ENCODE data around the gene POU2F1.

The POU2F1 gene

DNA sequence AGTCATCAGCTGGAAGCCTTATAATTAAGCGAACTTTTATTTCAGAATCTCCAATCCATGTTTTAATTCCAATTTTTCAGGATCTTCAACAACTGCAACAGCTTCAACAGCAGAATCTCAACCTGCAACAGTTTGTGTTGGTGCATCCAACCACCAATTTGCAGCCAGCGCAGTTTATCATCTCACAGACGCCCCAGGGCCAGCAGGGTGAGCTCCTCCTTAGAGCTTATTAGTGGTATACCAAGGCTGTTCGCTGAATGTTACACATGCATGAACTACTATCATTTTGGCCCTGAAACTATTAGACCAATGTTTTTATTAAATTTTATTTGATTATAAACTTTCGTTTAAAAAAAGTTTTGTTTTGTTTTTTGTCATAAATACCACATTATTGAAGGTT, 155.3 kb downstream of the POU2F1 start:
- no peak for DNase-seq

DNA sequence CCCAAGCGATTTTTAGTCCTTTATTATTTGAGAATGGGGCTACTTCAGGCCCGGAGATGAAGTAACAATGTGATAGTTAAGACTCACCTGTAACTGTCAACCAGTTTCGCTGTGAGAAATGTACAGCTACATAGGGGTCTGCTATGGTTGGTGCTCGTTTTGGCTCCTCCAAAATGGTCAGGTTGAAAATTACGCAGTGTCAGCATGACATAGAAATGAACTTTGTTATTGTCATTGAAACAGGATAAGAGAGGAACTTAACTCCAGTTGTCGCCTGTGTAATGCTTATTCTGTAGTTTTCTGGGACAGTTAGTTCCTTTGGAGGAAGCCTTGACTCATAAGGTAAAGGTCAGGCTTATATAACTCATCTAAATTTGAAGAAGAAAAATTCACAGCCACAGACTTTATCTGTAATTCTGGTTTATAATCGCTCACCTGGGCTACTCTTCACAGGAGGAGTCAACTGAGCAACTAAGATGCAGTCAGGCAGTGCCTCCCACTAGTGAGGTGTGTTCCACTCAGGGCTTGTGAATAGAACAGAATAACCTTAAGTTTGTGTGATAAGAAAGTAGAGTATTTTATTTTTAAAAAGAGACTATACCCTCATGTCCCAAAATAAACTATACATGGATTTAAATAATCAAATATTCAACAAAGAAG, 166.7 kb downstream of the POU2F1 start:
- DNase-seq: no peak

DNA sequence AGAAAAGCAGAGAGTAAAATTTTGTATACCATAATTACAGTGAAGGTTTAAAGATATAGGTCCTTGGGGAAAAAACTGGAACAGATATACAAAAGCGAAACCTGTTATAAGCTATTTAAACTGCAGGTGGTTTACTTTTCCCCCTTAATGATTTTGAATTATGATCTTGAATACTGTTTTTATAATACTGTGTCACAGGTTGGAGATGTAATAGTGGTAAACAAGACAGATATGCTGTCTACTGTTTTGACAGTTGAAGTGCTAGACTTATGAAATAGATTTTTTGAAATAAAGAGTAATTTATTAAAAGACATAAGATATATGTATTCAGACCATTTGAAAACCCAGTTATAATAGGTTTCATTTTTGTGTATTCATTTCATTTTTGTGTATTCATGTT, 168.3 kb downstream of the POU2F1 start:
- no peak for DNase-seq

DNA sequence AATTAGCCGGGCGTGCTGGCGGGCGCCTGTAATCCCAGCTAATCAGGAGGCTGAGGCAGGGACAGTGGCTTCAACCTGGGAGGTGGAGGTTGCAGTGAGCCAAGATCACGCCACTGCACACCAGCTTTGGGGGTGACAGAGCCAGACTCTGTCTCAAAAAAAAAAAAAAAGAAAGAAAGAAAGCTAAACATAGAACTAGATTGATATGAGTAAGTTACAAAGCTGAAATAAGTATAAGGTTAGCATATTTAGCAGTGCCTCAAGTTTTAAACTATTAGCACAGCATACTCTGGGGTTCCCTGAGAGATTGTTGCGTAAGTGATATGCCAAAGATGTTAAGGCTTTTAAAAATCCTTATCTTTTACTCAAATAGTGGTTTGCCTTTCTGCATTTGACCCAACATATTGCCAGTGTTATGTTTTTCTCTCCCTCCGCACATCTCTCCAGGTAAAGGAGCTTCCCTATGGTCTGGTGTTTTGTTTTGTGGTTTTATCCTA, 171.6 kb downstream of the POU2F1 start:
- DNase-seq: no peak

DNA sequence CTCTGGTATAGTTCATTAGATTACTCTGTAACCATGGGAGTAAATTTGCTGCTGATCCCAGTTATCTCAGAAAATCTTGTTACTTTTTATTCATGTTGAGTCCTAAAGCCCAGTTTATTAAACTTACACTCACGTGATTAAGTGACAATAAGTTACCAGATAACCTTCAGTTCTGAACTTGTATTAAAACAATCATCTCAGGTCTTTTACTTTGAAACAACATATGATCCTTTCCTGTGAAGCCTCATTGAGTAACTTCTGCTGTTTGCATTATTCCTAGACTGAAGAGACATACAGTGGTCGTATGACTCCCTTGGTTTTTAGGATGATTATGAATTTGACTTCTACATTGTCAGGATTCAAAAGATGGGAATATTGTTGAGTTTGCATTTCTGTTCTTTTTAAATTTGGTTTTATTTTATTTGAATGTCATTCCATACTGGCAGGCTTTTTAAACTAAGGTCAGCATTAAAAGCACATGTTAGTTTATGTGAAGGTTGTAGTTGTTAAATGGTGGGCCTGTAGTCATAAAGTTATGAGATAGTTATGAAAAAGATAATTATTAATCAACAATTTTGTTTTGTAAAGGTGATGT, 179.8 kb downstream of the POU2F1 start:
- DNase-seq: no peak

DNA sequence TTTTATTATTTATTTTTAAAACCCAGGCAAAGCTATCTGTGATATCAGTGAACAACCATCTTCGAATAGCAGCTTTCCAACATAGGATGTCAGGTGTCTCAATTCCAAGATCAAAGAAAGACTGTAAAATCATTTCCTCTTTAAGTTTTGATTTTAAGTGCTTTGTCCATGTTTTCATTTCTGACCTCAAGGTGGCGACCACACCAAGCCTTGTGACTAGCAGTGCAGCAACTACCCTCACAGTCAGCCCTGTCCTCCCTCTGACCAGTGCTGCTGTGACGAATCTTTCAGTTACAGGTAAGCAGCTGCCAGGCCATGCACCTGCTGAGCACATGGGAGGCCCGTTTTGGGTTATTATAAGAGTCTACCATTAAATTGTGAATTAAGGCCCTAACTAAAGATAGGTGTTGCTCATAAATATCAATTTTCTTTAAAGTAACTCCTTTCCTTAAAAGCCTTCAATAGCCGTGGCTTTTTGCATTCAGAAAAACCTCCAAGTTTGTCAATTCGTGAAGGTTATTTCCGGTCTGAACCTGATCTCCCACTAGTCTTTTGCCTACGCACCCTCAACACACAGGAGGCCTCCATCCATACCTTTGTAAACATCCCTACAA, 180.7 kb downstream of the POU2F1 start:
- DNase-seq: peak in 1 of 2 experiments; percentile 40

DNA sequence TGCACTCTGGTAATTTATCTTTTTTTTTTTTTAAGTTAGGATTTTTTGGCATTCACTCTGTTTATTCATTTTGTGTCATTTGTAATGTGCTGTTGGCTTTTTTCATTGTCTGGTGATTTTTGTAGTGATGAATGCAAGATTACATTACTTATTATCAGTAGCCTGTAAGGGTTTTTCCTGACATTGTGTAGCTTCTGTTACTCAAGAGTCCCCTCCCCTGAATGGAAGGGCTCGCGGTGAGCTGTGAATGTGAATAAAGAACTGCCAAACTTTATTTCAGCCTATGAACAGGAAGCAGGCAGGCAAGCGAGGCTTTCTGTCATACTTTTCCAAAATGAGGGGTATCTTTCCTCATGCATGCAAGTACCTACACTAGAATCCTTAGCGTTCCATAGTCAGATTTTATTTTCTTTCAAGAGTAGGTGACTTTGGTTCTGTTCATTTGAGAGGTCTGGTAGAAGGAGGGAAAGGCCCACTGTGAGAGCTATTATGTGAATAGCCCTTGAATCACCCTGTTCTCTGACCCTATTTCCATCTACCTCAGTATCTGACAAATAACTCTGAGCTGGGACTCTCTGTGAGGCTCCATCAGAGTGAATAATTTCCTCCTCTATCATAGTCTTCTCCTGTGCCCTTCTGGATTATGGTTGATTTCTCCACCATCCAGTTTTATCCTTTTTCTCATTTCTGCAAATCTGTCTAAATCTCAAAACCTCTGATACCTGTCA, 183.6 kb downstream of the POU2F1 start:
- no peak for DNase-seq

DNA sequence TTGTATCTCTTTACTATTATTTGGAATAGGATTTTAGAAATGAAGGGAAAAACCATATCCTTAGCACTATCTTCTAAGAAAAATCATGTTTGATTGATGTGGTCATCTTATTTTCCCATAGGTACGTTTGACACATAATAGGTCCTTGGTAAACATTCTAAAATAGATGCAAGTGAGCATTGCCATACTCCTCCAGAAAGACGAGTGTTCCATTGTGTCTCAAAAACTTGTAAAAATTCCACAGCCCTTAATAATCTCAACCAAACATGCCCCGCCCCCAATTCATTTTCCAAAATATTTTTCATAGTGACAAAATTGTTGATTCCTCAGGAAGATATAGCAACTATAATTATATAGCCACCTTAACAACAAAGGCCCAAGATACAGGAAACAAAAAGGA, 184.2 kb downstream of the POU2F1 start:
- DNase-seq: no peak

DNA sequence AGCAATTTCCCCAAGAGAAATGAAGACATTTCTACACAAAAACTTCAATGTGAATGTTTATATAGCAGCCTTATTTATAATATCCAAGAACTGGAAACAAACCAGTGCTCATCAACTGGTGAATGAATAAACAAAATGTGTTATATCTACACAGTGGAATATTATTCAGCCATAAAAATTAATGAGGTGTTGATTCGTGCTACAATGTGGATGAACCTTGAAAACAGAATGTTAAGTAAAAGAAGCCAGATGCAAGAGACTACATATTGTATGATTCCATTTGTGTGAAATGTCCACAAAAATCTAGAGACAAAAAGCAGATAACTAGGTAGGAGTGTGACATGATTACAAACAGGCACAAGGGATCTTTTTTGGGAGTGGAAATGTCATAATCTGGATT, 187.7 kb downstream of the POU2F1 start:
- no peak for DNase-seq

DNA sequence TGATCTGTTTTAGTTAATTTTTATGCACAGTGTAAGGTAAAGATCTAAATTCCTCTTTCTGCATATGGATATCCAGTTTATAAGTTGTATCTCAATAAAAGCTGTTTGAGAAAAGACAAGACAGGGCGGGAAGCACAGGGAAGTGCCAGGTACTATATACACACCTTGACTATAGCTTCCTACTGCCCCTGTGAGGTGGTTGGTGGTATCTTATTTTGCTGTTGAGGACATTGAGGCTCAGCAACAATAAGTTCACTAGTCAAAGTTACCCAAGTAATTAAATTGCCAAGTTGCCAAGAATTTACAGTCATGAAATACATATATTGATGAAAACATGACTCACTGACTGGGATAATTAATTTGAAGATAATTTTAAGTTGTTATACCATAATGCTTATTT, 188.5 kb downstream of the POU2F1 start:
- no peak for DNase-seq

DNA sequence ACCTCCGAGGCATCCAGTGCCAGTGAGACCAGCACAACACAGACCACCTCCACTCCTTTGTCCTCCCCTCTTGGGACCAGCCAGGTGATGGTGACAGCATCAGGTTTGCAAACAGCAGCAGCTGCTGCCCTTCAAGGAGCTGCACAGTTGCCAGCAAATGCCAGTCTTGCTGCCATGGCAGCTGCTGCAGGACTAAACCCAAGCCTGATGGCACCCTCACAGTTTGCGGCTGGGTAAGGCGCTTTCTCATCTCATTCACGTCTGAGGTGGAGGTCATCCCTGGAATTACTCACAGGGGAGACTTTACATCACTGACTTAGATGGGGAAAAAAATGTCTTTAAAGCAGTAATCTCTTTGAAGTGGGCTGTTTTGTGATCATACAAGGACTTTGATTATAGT, 191.4 kb downstream of the POU2F1 start:
- DNase-seq: no peak

DNA sequence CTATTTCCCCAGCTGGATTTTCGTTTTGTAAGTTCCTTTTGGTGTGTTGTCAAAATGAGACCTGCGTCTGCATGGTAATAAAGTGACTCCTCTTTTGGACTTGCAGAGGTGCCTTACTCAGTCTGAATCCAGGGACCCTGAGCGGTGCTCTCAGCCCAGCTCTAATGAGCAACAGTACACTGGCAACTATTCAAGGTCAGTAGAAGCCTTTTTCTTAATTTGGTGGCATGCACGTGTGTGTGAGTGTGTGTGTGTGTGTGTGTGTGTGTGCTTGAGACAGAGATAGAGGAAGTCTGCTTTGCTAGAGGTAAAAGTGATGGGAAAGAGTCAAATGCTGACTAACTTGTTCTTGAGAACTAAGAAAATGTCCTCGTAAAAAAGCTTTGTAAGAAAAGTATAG, 192.2 kb downstream of the POU2F1 start:
- no peak for DNase-seq

DNA sequence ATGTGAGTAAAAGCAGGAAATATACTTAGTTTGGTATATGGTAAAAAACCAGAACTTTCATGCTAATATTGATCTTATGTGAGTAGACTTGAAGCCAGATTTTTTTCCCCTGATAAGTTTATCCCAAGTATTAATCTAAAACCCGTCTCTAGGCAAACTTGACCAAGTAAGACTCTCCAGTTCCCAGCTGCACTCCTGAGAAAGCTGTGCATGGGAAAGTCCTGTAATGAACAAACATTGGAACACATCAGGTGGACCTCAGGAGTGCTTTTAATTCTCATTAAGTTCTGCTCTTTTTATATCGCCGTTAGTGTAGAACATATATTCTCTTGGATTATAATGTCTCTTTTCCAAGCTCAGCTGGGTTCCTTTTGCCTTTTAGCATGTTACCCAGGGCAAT, 192.6 kb downstream of the POU2F1 start:
- DNase-seq: no peak

DNA sequence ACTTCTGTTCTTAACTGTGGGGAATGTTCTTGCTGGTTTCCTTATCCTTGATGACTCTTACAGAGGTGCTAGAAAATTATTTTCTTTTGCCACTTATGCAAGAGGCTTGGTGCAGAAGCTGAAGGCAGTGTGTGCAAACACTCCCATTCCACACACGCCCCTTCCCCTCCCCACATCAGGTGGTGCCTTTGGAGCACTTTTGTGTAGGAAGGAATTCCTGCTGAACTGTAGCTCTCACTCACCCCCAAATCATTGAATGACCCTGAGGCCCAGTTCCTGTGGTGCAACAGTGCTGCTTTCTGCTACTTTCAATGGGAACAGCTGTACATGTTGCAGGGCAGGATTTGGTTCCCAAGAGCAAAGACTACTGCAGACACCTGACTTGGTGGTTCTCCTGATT, 195.8 kb downstream of the POU2F1 start:
- no peak for DNase-seq

DNA sequence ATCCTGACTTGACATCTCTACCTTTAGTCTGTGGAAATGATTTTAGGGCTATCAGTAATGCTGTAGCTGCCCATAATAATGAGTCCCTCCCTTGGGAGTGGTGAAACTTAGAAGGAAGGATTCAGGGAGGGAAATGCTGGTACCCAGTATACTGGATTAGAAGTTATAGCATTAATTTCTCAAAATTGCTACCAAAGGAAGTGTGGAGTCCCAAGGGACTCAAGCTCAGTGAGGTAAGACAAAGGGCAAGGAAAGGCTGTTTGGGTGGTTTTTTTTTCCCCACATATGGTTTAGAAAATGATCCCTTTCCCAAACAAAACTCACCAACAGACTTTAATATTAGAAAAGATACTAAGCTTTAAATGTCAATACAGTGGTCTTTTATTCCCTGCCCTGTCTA, 197.7 kb downstream of the POU2F1 start:
- DNase-seq: no peak

DNA sequence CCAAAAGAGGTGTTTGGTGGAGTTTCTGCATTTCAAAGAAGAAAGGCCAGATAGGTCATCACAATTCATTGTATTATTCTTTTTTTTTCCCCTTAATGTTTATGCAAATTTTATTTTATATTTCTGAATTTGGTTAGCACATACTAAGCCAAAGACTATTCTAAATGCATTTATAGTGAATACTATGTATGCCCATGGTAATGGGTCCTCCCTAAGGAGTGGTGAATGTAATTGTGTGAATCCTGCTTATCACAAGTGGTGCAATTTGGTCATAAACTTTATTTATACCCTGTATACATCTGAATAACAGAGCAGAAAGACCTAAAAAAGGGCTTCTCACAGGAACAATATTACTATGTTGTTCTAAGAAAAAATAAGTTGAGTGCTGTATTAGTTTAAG, 198.6 kb downstream of the POU2F1 start:
- DNase-seq: no peak

DNA sequence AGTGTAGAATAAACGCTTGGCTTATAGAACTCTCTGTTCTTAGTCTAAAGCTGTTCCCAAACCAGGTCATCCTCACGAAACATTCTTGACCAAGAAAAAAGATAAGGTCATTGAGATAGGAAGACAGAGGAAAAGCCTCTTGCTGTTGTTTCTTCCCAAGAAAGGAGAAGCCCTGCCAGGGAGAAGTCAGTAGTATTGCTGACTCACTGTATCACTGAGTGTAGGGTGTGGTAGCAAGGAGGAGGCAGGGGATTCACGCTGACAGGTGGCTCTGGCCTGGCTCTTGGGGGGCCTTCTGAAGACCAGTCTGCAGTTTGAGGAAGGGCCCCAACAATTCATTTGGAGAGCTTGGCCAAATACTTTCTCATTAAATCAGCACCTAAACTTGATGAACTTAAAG, 199.8 kb downstream of the POU2F1 start:
- no peak for DNase-seq

DNA sequence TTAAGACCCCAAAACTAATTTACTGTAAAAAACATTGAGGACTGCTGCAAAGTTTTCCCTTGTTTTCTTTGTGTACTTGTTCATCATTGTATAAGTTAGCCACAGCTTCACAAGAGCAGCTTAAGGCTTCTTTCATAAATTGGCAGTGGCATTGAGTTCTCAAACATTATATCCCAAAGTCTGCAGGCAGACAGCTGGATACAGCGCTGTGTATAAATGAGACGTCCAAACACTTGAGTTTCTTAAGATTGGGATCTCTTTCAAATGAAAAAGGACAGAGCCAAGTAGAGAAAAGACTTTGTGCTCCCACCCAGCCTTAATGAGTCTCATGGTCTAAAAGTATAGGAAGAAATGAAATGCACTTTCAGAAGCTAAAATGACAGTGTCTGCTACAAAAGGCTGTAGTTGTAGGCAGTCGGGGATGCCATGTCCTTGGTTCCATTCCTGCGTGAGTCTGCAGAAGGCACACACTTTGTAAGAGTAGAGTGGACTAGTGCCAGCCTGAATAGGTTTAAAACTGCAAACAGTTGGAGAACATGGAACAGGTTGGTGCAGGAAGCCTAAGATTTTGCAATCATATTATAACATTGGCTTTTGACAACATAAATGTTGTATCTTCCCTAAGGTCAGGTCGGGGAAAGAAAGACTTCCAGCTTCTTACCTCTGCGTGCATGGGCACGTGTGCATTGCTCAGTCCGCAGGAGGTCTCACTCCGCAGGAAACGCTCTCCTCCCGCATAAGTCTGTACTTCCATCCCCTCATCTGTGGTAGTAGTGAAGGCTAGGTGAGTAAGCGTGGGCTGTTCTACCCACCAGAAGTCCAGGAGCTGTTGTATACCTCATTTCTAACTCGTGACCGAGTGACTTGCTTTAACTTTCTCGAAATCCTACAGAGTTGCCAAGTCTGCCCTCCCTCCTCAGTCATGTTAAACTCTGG, 203.3 kb downstream of the POU2F1 start:
- no peak for DNase-seq

DNA sequence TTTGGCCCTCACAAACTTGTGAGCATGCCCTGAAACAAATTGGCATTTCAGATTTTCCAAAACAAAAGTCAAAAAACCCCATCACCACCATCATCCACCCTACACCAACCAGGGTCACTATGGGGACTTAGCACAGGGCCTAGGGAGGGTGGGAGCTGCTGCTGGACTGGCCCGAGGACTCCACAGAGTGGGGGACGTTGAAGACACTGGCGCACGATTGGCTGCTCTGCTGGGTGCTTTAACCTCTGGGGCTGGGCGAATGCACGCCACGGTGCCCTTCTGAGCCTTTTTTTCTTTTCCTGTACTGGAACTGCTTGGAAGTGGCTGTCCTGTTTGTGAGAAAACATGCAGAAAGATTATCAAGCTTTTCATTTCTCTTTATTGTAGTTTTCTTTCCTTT, 204.8 kb downstream of the POU2F1 start:
- DNase-seq: no peak

DNA sequence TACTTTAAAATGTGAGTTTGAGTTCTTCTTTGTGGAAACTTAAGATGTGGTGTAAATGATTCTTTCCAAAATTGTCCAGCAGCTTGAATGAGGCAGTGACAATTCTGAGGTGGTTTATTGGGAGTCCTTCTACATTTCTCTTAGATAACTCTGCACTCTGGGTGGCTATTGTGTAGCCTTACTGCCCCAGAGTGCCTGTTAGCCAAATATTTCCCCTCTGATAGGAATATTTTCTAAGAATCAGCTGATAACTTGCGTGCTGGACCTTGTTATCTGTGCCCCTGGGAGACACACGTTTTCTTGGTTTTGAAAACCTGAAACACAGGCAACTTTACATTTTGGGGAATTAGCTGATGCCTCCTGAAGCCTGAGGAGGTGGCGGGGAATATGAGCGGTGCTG, 206.0 kb downstream of the POU2F1 start:
- DNase-seq: no peak

DNA sequence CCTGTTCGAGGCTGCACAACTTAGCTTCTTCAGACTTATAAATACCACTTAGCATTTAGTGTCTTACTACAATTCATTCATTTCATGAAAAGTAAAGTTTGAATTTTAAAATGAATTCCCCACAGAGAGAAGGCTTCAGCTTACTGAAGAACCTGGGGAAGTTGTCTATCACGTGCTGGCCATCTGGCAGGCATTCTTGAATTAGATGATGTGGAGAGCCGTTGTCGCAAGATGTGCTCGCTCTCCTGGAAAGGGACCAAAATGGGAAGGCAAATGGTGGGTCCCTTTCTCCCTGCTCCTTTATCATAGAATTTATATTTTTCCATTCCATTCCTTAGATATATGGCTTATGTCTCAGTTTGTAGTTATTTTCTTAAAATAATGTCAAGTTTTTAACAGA, 207.2 kb downstream of the POU2F1 start:
- DNase-seq: no peak

DNA sequence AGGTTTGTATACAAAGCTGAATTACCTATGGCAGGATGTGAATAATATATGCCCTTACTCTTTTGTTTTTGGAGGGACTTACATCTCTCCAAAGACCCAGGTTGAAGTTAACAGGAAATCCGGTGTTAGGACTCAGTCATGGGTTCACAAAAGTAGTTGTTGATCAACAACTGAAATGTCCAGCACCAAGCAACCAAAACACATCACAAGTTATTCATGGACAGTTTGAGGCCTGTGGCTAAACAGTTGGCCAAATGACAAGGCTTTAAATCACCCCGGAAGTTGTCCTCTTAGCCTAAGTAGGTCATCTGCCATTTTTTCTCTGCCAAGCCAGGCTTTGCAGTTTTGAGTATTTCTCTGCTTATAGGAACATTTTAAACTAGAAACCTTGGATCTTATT, 207.7 kb downstream of the POU2F1 start:
- no peak for DNase-seq

DNA sequence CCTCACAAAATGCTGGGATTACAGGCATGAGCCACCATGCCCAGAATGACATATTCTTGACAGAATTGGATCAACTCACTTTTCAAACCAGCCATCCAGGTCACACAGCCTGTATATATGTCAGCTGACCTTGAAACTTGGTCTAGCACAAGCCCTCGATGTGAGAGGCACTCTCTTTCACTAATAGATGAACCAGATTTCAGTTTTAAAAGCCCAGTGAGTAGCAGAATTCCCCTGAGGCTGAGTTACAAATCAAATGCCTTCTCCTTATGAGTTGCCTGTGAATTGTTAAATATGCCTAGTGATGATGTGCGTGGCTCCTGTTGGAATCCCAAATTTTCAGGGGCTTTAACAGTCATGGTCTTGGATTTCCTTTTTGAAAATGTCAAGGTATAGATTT, 208.9 kb downstream of the POU2F1 start:
- no peak for DNase-seq

Measured in SW 1271 (cell line).